ENCODE measurements around the gene CAMK2D.

CAMK2D gene

DNA sequence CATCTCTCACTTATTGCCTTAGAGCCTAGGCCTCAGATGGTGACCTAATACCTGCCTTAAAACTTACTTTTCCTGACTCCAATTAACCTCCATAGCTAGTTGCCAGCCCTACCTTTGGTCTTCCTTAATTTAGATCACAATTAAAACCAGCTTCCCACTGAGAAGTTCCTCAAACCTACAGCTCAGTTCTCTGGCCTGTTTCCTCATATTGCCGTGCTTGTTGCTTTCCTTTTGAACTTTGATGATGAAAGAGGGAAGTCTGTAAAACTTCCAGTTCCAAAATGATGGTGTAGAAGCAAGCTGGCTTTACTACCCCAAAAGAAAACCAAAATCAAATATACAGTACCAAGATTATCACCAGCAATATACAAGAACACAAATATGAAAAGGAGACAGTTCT is 28.9 kb upstream of the CAMK2D start:
- TF ChIP-seq REST (IDR thresholded peaks at IDR 0.05; ENCODE audit: insufficient read depth in 1 of 2, low read depth in 2 of 2, low read length in 2 of 2) (no peak), SIN3A (IDR thresholded peaks at IDR 0.05; ENCODE audit: borderline replicate concordance, insufficient read depth, low read length) (no peak), TAF1 (IDR thresholded peaks at IDR 0.05; ENCODE audit: borderline replicate concordance, insufficient read depth, low read length) (no peak), FOXP2 (optimal IDR thresholded peaks at IDR 0.05; ENCODE audit: borderline replicate concordance, extremely low read depth, extremely low read length, insufficient read depth) (no peak), POLR2AphosphoS5 (IDR thresholded peaks at IDR 0.05; ENCODE audit: low read depth, low read length) (no peak)

DNA sequence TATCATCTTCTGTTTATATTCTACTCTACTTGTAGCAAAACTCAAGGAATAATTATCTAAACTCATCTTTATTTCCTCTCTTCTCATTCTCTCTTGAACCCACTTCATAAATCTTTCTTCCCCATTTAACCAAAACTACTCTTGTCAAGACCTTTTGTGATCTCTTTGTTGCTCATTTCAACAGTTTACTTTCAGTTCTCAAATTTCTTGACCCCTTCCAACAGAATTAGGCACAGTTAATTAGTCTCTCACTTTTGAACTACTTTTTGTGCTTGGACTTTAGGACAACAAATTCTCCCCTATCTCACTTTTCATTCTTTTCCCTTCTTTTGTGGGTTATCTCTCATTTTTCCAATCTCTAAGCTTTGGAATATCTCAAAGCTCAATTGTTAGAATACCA is 27.4 kb upstream of the CAMK2D start:
- TF ChIP-seq TAF1 (IDR thresholded peaks at IDR 0.05; ENCODE audit: borderline replicate concordance, insufficient read depth, low read length) (no peak), FOXP2 (optimal IDR thresholded peaks at IDR 0.05; ENCODE audit: borderline replicate concordance, extremely low read depth, extremely low read length, insufficient read depth) (no peak)

GRCh38 chr4:113785781-113786180 is 24.2 kb upstream of the CAMK2D start:
- TF ChIP-seq SIN3A (IDR thresholded peaks at IDR 0.05; ENCODE audit: borderline replicate concordance, insufficient read depth, low read length) = no peak
- no peak for TF ChIP-seq TAF1 (IDR thresholded peaks at IDR 0.05; ENCODE audit: borderline replicate concordance, insufficient read depth, low read length)
- no peak for TF ChIP-seq POLR2AphosphoS5 (IDR thresholded peaks at IDR 0.05; ENCODE audit: low read depth, low read length)
- no peak for TF ChIP-seq REST (IDR thresholded peaks at IDR 0.05; ENCODE audit: insufficient read depth in 1 of 2, low read depth in 2 of 2, low read length in 2 of 2)
- no peak for TF ChIP-seq FOXP2 (optimal IDR thresholded peaks at IDR 0.05; ENCODE audit: borderline replicate concordance, extremely low read depth, extremely low read length, insufficient read depth)

- TF ChIP-seq SIN3A (IDR thresholded peaks at IDR 0.05; ENCODE audit: borderline replicate concordance, insufficient read depth, low read length) (0 out of 2 replicates have a peak, but pooled peaks have one; percentile 45), POLR2AphosphoS5 (IDR thresholded peaks at IDR 0.05; ENCODE audit: low read depth, low read length) (no peak), FOXP2 (optimal IDR thresholded peaks at IDR 0.05; ENCODE audit: borderline replicate concordance, extremely low read depth, extremely low read length, insufficient read depth) (no peak), REST (IDR thresholded peaks at IDR 0.05; ENCODE audit: insufficient read depth in 1 of 2, low read depth in 2 of 2, low read length in 2 of 2) (peak in 1 of 2 experiments; percentile 36; a peak in 1 of 4 replicates), TAF1 (IDR thresholded peaks at IDR 0.05; ENCODE audit: borderline replicate concordance, insufficient read depth, low read length) (peak; percentile 29; the same call in 1 of the 2 replicates)
These were observed 23.1 kb upstream of the CAMK2D start for GRCh38 chr4:113784497-113785250.

GRCh38 chr4:113783701-113784100 is 22.2 kb upstream of the CAMK2D start:
- TF ChIP-seq REST (IDR thresholded peaks at IDR 0.05; ENCODE audit: insufficient read depth in 1 of 2, low read depth in 2 of 2, low read length in 2 of 2) (no peak), SIN3A (IDR thresholded peaks at IDR 0.05; ENCODE audit: borderline replicate concordance, insufficient read depth, low read length) (no peak), TAF1 (IDR thresholded peaks at IDR 0.05; ENCODE audit: borderline replicate concordance, insufficient read depth, low read length) (no peak), FOXP2 (optimal IDR thresholded peaks at IDR 0.05; ENCODE audit: borderline replicate concordance, extremely low read depth, extremely low read length, insufficient read depth) (no peak), POLR2AphosphoS5 (IDR thresholded peaks at IDR 0.05; ENCODE audit: low read depth, low read length) (no peak)

Measured in PFSK-1 (cell line).